Heart left ventricle (tissue), 16 donors: ENCODE results near the gene TTC7B. TPM values are rescaled to one million over a fixed set of nuclear protein-coding genes. Genes with fewer than 3 reads are reported as not detected.

Experiments used
- ATAC-seq, 4 donors: fragments of 200-7000 bp; cut with Tn5 transposase; one replicate each; pipeline ENCODE4 v1.9.1; 2020 to 2022; ENCODE audit warnings: moderate library complexity in 4 of 4, mild to moderate bottlenecking in 3 of 4, moderate number of reproducible peaks in 1 of 4
- DNase-seq, 5 donors: peaks; one replicate each; pipeline ENCODE4 v3.0.0-alpha.2; 2020
- H3K27ac ChIP-seq, 12 donors: fragments of 200-600 bp; sonication (generic) in 4 of 12; one replicate each; pipeline versions ENCODE4 v1.5.0 to v1.8.0; 2016 to 2022; ENCODE audit warnings: mild to moderate bottlenecking in 2 of 12
- H3K27me3 ChIP-seq, 9 donors: fragments of 200-600 bp; sonication (generic) in 2 of 9; one replicate each; pipeline versions ENCODE4 v1.5.1 to v1.8.0; 2016 to 2022; ENCODE audit warnings: mild to moderate bottlenecking in 3 of 9
- H3K36me3 ChIP-seq, 9 donors: fragments of 200-600 bp; sonication (generic) in 2 of 9; one replicate each; pipeline versions ENCODE4 v1.5.0 to v1.8.0; 2018 to 2022; ENCODE audit warnings: mild to moderate bottlenecking in 2 of 9
- H3K4me1 ChIP-seq, 12 donors: fragments of 200-600 bp; sonication (generic) in 4 of 12; one replicate each; pipeline versions ENCODE4 v1.5.0 to v1.8.0; 2016 to 2022; ENCODE audit warnings: mild to moderate bottlenecking in 3 of 12
- H3K4me3 ChIP-seq, 12 donors: fragments of 200-600 bp; sonication (generic) in 4 of 12; one replicate each; pipeline versions ENCODE4 v1.5.0 to v1.8.0; 2017 to 2022; ENCODE audit warnings: mild to moderate bottlenecking in 9 of 12, moderate library complexity in 4 of 12
- H3K9me3 ChIP-seq, 12 donors: fragments of 200-600 bp; sonication (generic) in 4 of 12; one replicate each; pipeline versions ENCODE4 v1.5.0 to v1.8.0; 2016 to 2022; ENCODE audit warnings: mild to moderate bottlenecking in 1 of 12
- CTCF ChIP-seq, 12 donors: fragments of 200-600 bp; sonication (generic) in 4 of 12; IDR thresholded peaks; one replicate each; pipeline versions ENCODE4 v1.5.0 to v1.8.0; 2018 to 2022; ENCODE audit warnings: antibody characterized with exemption in 12 of 12, mild to moderate bottlenecking in 5 of 12
- POLR2A ChIP-seq, 2 donors: fragments of 450-650 bp; IDR thresholded peaks; one replicate each; pipeline ENCODE4 v1.6.1; 2017; ENCODE audit warnings: antibody characterized with exemption in 2 of 2, mild to moderate bottlenecking in 2 of 2, moderate library complexity in 2 of 2
- WGBS, 4 donors: extraction: QIAGEN DNeasy Blood & Tissue Kit in 2 of 4; methylation state at CpG; one replicate each; pipeline versions ENCODE4 v1.1.5 to v1.1.7; 2013 to 2018; 5-methylcytosine and 5-hydroxymethylcytosine counted together
- intact Hi-C, 10 donors: fragments of 100-400 bp; cut with DNase I; formaldehyde crosslinking; loops; one replicate each; pipeline versions ENCODE4 v1.11.1 to v1.14.2; 2022
- polyA plus RNA-seq, 2 donors: library from polyadenylated mRNA; stranded (reverse); fragments of 200-250 nt; gene quantifications; one replicate each; pipeline ENCODE4 v1.2.3, GENCODE V29; 2013
- total RNA-seq, 9 donors: library from RNA; depleted of rRNA in 2 of 9; stranded (reverse); fragments of >200 nt in 2 of 9; fragmentation: NEBNext Ultra II Directional in 3 of 9; extraction: Animal tissue kit (Norgen Biotek cat#: 25700) in 3 of 9; gene quantifications; one replicate each; pipeline versions ENCODE4 v1.1.0 to v1.2.4, GENCODE V29; 2016 to 2023
- donor health status: ischemic (EF 13 %, LVEDD 7.1; RV severe dilation, severe dysfunction).
- donor health status: healthy with polysubstance abuse.
- donor health status: DM: no; HTN: yes; CAD: no.
- donor health status: DM: no; HTN: no; CAD: no.
- donor health status: ischemic (EF 25% LVEDD 6.9; RV normal size, moderate dysfunction).
- donor health status: ischemic (EF 25% LVEDD 5.7; RV mildly dilated, moderate dysfunction).
- donor health status: healthy.
- donor health status: DM: yes; HTN: yes; CAD: no.
- donor health status: ischemic (EF 35%, LVEDD 5.7; RV mildly dilated, moderate dysfunction).
- donor health status: nonischemic (EF 11% LVEDD 7.7; RV severe dilation, severe dysfunction).
- donor health status: DM: yes; HTN: yes; CAD: no.
- donor health status: PGD.
- donor health status: ischemic (EF 29% LVEDD 5.4; RV normal size, mild dysfunction).
- donor health status: nonischemic (EF 23%, LVEDD 6.1; RV moderate dilation, normal function).

The TTC7B gene
- total and polyA plus RNA-seq, 11 donors = 20.3 to 76.1 (median 62.6) TPM

DNA sequence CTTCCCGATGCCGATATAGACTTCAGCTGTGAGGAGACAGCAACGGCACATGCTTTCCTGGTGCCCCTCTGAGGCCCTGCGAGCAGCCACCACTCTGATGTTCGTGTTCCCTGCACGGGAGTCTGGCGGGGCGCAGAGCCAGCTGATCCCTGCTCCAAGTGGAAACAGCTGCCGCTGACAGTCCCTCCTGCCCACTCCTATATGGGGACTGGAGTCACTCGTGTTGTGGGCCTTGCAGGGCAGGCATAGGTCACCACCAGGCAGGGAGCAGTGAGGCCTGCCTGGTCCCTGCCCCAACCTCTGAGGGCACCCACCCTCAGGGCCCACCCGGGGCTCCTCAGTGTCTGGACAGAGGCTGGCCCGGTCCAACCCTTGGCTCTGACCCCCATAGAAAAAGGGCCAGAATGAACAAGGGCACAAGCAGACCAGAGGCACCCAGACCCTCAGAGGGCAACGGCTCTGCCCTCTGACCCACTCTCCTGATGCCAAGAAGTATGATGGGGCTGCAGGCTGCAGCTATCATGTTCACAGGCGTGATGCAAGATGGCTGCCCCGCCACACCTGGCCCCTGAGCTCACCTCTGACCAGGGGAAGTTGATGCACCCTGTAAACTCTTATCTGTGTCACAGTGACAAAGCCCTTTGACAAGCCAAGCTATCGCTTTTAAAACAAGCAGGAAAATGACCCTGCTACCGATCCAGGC is 237.8 kb downstream of the TTC7B start:
- TF ChIP-seq CTCF (IDR thresholded peaks at IDR 0.05) (no peak), POLR2A (IDR thresholded peaks at IDR 0.05) (no peak)
- 56 to 80% (median 64%) methylated on average over 11 to 17 of the region's 17 CpGs for WGBS, 4 donors
- Histone ChIP-seq H3K27ac (peak overlapping the region in 10 of 12 donors; percentile 51 to 80 (median 70)), H3K36me3 (peaks cover 0 to 10% (median 0%) of the 10 kb centered on the region in 9 donors), H3K4me1 (peaks cover 0 to 63% (median 37%) of the 10 kb centered on the region in 12 donors), H3K4me3 (no peak overlapping the region), H3K9me3 (no peaks in the 10 kb centered on the region), H3K27me3 (no peaks in the 10 kb centered on the region)
- peak; percentile 49 to 63 (median 54) for ATAC-seq
- intact Hi-C loops = no loop called here
- DNase-seq = peak; percentile 49 to 83 (median 77)

GRCh38 chr14:90577661-90578282 is 238.5 kb downstream of the TTC7B start:
- DNase-seq = peak in 4 of 5 donors; percentile 41 to 78 (median 58)

DNA sequence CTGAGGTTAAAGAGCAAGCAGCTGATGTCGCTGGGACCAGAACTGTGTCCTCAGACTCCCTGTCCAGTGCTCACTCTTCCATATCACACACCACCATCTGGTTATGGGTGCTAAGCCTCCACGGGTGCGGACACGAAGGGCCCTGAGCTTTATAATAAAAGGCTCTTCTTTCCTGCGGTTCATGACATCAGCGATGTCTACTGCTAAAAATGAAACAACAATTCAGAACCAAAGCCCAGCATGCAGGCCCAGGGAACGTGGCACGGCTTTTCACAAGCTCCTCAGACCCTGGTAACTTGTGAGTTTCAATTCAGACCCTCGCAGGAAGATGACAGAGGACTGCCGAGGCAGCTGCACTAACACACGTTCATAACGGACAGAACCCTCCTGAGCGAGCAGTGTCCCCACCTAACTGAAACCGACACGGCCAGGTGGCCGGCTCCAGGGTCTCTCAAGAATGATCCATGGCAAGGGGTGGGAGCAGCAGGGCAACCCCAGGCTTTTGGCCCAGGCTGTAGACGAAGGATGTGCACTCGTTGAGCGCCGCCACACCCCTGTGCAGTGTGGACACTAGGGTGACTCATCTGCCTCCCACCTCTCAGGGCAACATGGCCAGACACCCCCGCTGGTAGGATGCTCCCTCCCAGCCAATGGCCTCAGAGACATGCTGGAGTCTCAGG is 239.1 kb downstream of the TTC7B start:
- ATAC-seq (no peak), DNase-seq (no peak)
- TF ChIP-seq CTCF (IDR thresholded peaks at IDR 0.05) (no peak), POLR2A (IDR thresholded peaks at IDR 0.05) (no peak)
- Histone ChIP-seq H3K9me3 (no peaks in the 10 kb centered on the region), H3K4me3 (no peak overlapping the region), H3K27me3 (no peaks in the 10 kb centered on the region), H3K4me1 (peaks cover 0 to 59% (median 37%) of the 10 kb centered on the region in 12 donors), H3K36me3 (peaks cover 0 to 10% (median 0%) of the 10 kb centered on the region in 9 donors), H3K27ac (peak overlapping the region in 7 of 12 donors; percentile 62 to 80 (median 75))
- intact Hi-C loops = no loop called here
- 92 to 95% (median 94%) methylated on average over 21 of the region's 21 CpGs for WGBS, 4 donors

More at GRCh38 chr14:90577661-90578282, 238.5 kb downstream of the TTC7B start:
- ATAC-seq = peak; percentile 8 to 62 (median 15)
- Histone ChIP-seq H3K4me1 (peaks cover 0 to 59% (median 37%) of the 10 kb centered on the region in 12 donors), H3K27me3 (no peaks in the 10 kb centered on the region), H3K27ac (peak overlapping the region in 11 of 12 donors; percentile 37 to 80 (median 69)), H3K4me3 (no peak overlapping the region), H3K9me3 (no peaks in the 10 kb centered on the region), H3K36me3 (peaks cover 0 to 10% (median 0%) of the 10 kb centered on the region in 9 donors)
- WGBS, 4 donors = 42 to 58% (median 55%) methylated on average over 17 to 18 of the region's 18 CpGs
- TF ChIP-seq CTCF (IDR thresholded peaks at IDR 0.05) (no peak), POLR2A (IDR thresholded peaks at IDR 0.05) (no peak)
- intact Hi-C loops = no loop called here

DNA sequence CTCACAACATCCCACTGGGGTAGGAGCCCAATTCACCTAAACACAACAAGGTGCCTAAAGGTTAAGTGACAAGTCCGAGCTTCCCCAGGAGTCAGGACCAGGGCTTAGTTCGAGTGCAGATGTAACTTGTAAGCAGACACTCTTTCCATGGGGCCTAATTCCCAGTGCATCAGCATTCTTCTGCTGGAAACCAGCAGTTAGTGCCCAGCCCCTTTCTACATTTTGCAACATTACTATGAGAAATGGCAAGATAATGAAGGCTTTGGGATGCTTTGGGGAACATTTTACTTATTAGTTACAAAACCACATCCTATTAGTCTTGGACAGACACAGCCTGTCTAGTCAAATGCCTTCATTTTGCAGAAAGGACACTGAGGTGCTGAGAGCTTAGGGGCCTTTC is 239.6 kb downstream of the TTC7B start:
- ATAC-seq (no peak), DNase-seq (no peak)
- Histone ChIP-seq H3K4me3 (no peak overlapping the region), H3K36me3 (peaks cover 0 to 15% (median 4%) of the 10 kb centered on the region in 9 donors), H3K9me3 (no peaks in the 10 kb centered on the region), H3K27me3 (no peaks in the 10 kb centered on the region), H3K27ac (peak overlapping the region in 4 of 12 donors; percentile 66 to 80 (median 78)), H3K4me1 (peaks cover 0 to 59% (median 37%) of the 10 kb centered on the region in 12 donors)
- intact Hi-C loops = no loop called here
- TF ChIP-seq POLR2A (IDR thresholded peaks at IDR 0.05) (no peak), CTCF (IDR thresholded peaks at IDR 0.05) (no peak)
- WGBS, 4 donors = 74 to 98% (median 90%) methylated on average over 2 of the region's 2 CpGs
